Right cardiac atrium (tissue), 5 donors: Measurements from ENCODE around the gene FBLN1. TPM values are rescaled to one million over a fixed set of nuclear protein-coding genes. Genes with fewer than 3 reads are reported as not detected.

Experiments used
- ATAC-seq, 2 donors: fragments of 200-7000 bp; cut with Tn5 transposase; one replicate each; pipeline versions ENCODE4 v1.8.0 to v1.9.1; 2020; ENCODE audit warnings: moderate library complexity in 2 of 2, mild to moderate bottlenecking in 1 of 2
- DNase-seq, 3 donors: peaks; one replicate each; pipeline ENCODE4 v3.0.0-alpha.2; 2020
- H3K27ac ChIP-seq: one replicate; pipeline ENCODE4 v1.5.1; 2013; ENCODE audit warnings: mild to moderate bottlenecking, low read length, control low read depth, moderate library complexity
- H3K27me3 ChIP-seq: one replicate; pipeline ENCODE4 v1.6.1; 2013; ENCODE audit not compliant: control insufficient read depth, insufficient read depth
- H3K4me1 ChIP-seq: one replicate; pipeline ENCODE4 v1.6.1; 2013; ENCODE audit warnings: low read length; ENCODE audit not compliant: control insufficient read depth, insufficient read depth
- H3K4me3 ChIP-seq: one replicate; pipeline ENCODE4 v1.5.1; 2013; ENCODE audit warnings: low read length, control low read depth
- H3K9me3 ChIP-seq: one replicate; pipeline ENCODE4 v1.6.1; 2013; ENCODE audit warnings: low read length; ENCODE audit not compliant: control insufficient read depth
- WGBS: extraction: QIAGEN DNeasy Blood & Tissue Kit; methylation state at CpG from one replicate; pipeline ENCODE4 v1.1.7; 2013; 5-methylcytosine and 5-hydroxymethylcytosine counted together
- intact Hi-C, 4 donors: fragments of 100-400 bp; cut with DNase I; formaldehyde crosslinking; loops; one replicate each; pipeline versions ENCODE4 v1.11.0 to v1.14.0; 2022 to 2023
- long read RNA-seq, 4 donors: library from polyadenylated mRNA; unstranded; transcript quantifications; one replicate each; pipeline ENCODE4 v2.0.0, GENCODE V29; 2020 to 2021
- polyA plus RNA-seq: library from polyadenylated mRNA; stranded (reverse); fragments of 200-250 nt; gene quantifications from one replicate; pipeline ENCODE4 v1.2.3, GENCODE V29; 2013
- total RNA-seq, 4 donors: library from RNA; stranded (reverse); fragmentation: NEBNext Ultra II Directional; extraction: Animal tissue kit (Norgen Biotek cat#: 25700); gene quantifications; one replicate each; pipeline ENCODE4 v1.2.1, GENCODE V29; 2021
- donor health status: healthy with polysubstance abuse.
- donor health status: DM: no; HTN: yes; CAD: no.
- donor health status: DM: no; HTN: no; CAD: no.
- donor health status: DM: no; HTN: yes; CAD: no; lungs with severe emphysema.
- donor health status: DM: yes; HTN: yes; CAD: no.

Gene FBLN1
- total RNA-seq, result 100 to 1,000 TPM; 286 to 456 (median 397) TPM
- 228 TPM for polyA plus RNA-seq
- long read RNA-seq, donor 1, transcript FBLN1-202 (17 exons, 2,896 nt), result major isoform, 312 of 738 reads
- long read RNA-seq, donor 1, transcript FBLN1-201 (15 exons, 2,251 nt), result minor isoform, 251 of 738 reads
- long read RNA-seq, donor 1, partial matches to known transcripts, result 136 of 738 reads
- long read RNA-seq, donor 1, other reads (novel, unspliced or antisense), result 35 of 738 reads
- long read RNA-seq, donor 2, transcript FBLN1-201 (15 exons, 2,251 nt), result minor isoform, 246 of 606 reads
- long read RNA-seq, donor 2, transcript FBLN1-202 (17 exons, 2,896 nt), result major isoform, 278 of 606 reads
- long read RNA-seq, donor 2, partial matches to known transcripts, result 51 of 606 reads
- long read RNA-seq, donor 2, other reads (novel, unspliced or antisense), result 31 of 606 reads
- long read RNA-seq, donor 3, transcript FBLN1-202 (17 exons, 2,896 nt), result major isoform, 656 of 1,543 reads
- long read RNA-seq, donor 3, transcript FBLN1-201 (15 exons, 2,251 nt), result minor isoform, 604 of 1,543 reads
- long read RNA-seq, donor 3, partial matches to known transcripts, result 197 of 1,543 reads
- long read RNA-seq, donor 3, other reads (novel, unspliced or antisense), result 84 of 1,543 reads
- long read RNA-seq, donor 4, transcript FBLN1-201 (15 exons, 2,251 nt), result major isoform, 234 of 514 reads
- long read RNA-seq, donor 4, transcript FBLN1-202 (17 exons, 2,896 nt), result minor isoform, 216 of 514 reads
- long read RNA-seq, donor 4, partial matches to known transcripts, result 34 of 514 reads
- long read RNA-seq, donor 4, other reads (novel, unspliced or antisense), result 29 of 514 reads

GRCh38 chr22:45502215-45503049 lies at the start of gene FBLN1:
FBLN1 (plus strand) TSS chr22:45502883; CDS start chr22:45502986, 103 bp downstream.
- H3K9me3 ChIP-seq, result no peaks in the 10 kb centered on the region
- DNase-seq, result peak; percentile 59 to 87 (median 85)
- peaks cover 2% of the 10 kb centered on the region for H3K4me1 ChIP-seq
- peak within 1 kb of the TSS; percentile 21 for H3K27ac ChIP-seq
- 3% methylated on average over 88 of the region's 89 CpGs for WGBS
- intact Hi-C loops, result loop anchor here in 1 of 4 donors (10.0 kb wide), 1 partner anchor 48 kb away; no protein-coding TSS in a partner anchor
- H3K4me3 ChIP-seq, result peak within 1 kb of the TSS; percentile 49
- ATAC-seq, result peak; percentile 56 to 69
- no peaks in the 10 kb centered on the region for H3K27me3 ChIP-seq

GRCh38 chr22:45453764-45454163 lies 48.9 kb upstream of the FBLN1 start:
- Histone ChIP-seq H3K9me3 (no peaks in the 10 kb centered on the region), H3K27me3 (no peaks in the 10 kb centered on the region), H3K4me1 (no peaks in the 10 kb centered on the region), H3K4me3 (no peak overlapping the region), H3K27ac (no peak overlapping the region)
- 87% methylated on average over 6 of the region's 6 CpGs for WGBS
- DNase-seq, result peak in 1 of 3 donors; percentile 11
- intact Hi-C loops, result loop anchor here in 1 of 4 donors (10.0 kb wide), 1 partner anchor 51 kb away; the partner anchor contains the start of gene FBLN1
- ATAC-seq, result no peak

- DNase-seq (no peak), ATAC-seq (no peak)
- Histone ChIP-seq H3K27me3 (no peaks in the 10 kb centered on the region), H3K4me3 (no peak overlapping the region), H3K9me3 (no peaks in the 10 kb centered on the region), H3K4me1 (no peaks in the 10 kb centered on the region), H3K27ac (no peak overlapping the region)
- 70% methylated on average over 4 of the region's 4 CpGs for WGBS
- intact Hi-C loops, result loop anchor here in 1 of 4 donors (10.0 kb wide), 1 partner anchor 51 kb away; the partner anchor contains the start of gene FBLN1
Observed at GRCh38 chr22:45454275-45454674, 48.4 kb upstream of the FBLN1 start.

GRCh38 chr22:45455212-45455611 lies 47.5 kb upstream of the FBLN1 start:
- H3K4me1 ChIP-seq, result no peaks in the 10 kb centered on the region
- no peak overlapping the region for H3K4me3 ChIP-seq
- H3K27me3 ChIP-seq, result no peaks in the 10 kb centered on the region
- DNase-seq, result no peak
- no peaks in the 10 kb centered on the region for H3K9me3 ChIP-seq
- intact Hi-C loops, result loop anchor here in 1 of 4 donors (10.0 kb wide), 1 partner anchor 50 kb away; the partner anchor contains the start of gene FBLN1
- 72% methylated on average over 14 of the region's 14 CpGs for WGBS
- H3K27ac ChIP-seq, result no peak overlapping the region
- ATAC-seq, result no peak

- DNase-seq, result no peak
- Histone ChIP-seq H3K9me3 (no peaks in the 10 kb centered on the region), H3K4me3 (no peak overlapping the region), H3K27ac (no peak overlapping the region), H3K27me3 (no peaks in the 10 kb centered on the region), H3K4me1 (no peaks in the 10 kb centered on the region)
- intact Hi-C loops, result loop anchor here in 1 of 4 donors (10.0 kb wide), 1 partner anchor 49 kb away; the partner anchor contains the start of gene FBLN1
- ATAC-seq, result no peak
- 92% methylated on average over 4 of the region's 4 CpGs for WGBS
Observed at GRCh38 chr22:45455621-45456020, 47.1 kb upstream of the FBLN1 start.

- WGBS, result 87% methylated on average over 8 of the region's 8 CpGs
- DNase-seq, result peak in 1 of 3 donors; percentile 34
- no peaks in the 10 kb centered on the region for H3K4me1 ChIP-seq
Observed at GRCh38 chr22:45456811-45457210, 45.9 kb upstream of the FBLN1 start.

GRCh38 chr22:45458532-45458931 lies 44.2 kb upstream of the FBLN1 start:
- DNase-seq (no peak), ATAC-seq (no peak)
- H3K27ac ChIP-seq, result no peak overlapping the region
- intact Hi-C loops, result loop anchor here in 1 of 4 donors (10.0 kb wide), 1 partner anchor 46 kb away; the partner anchor contains the start of gene FBLN1
- H3K4me1 ChIP-seq, result no peaks in the 10 kb centered on the region
- 94% methylated on average over 13 of the region's 13 CpGs for WGBS
- no peak overlapping the region for H3K4me3 ChIP-seq
- H3K9me3 ChIP-seq, result no peaks in the 10 kb centered on the region
- no peaks in the 10 kb centered on the region for H3K27me3 ChIP-seq

More at GRCh38 chr22:45456811-45457210, 45.9 kb upstream of the FBLN1 start:
- no peaks in the 10 kb centered on the region for H3K9me3 ChIP-seq
- no peak overlapping the region for H3K4me3 ChIP-seq
- H3K27me3 ChIP-seq, result no peaks in the 10 kb centered on the region
- ATAC-seq, result no peak
- intact Hi-C loops, result loop anchor here in 1 of 4 donors (10.0 kb wide), 1 partner anchor 48 kb away; the partner anchor contains the start of gene FBLN1
- no peak overlapping the region for H3K27ac ChIP-seq

GRCh38 chr22:45459235-45459634 lies 43.4 kb upstream of the FBLN1 start:
- ATAC-seq, result no peak
- no peaks in the 10 kb centered on the region for H3K4me1 ChIP-seq
- DNase-seq, result peak in 1 of 3 donors; percentile 25
- no peak overlapping the region for H3K4me3 ChIP-seq
- H3K27ac ChIP-seq, result peak overlapping the region; percentile 34
- intact Hi-C loops, result loop anchor here in 1 of 4 donors (10.0 kb wide), 1 partner anchor 46 kb away; the partner anchor contains the start of gene FBLN1
- no peaks in the 10 kb centered on the region for H3K9me3 ChIP-seq
- 89% methylated on average over 8 of the region's 8 CpGs for WGBS
- no peaks in the 10 kb centered on the region for H3K27me3 ChIP-seq

- DNase-seq (peak; percentile 84 to 95 (median 92)), ATAC-seq (peak; percentile 96 to 98)
- no peaks in the 10 kb centered on the region for H3K27me3 ChIP-seq
- no peaks in the 10 kb centered on the region for H3K9me3 ChIP-seq
- WGBS, result 56% methylated on average over 14 of the region's 14 CpGs
- H3K4me3 ChIP-seq, result no peak overlapping the region
- H3K4me1 ChIP-seq, result no peaks in the 10 kb centered on the region
- peak overlapping the region; percentile 57 for H3K27ac ChIP-seq
- intact Hi-C loops, result no loop called here
Observed at GRCh38 chr22:45460288-45461109, 42.2 kb upstream of the FBLN1 start.
